K562 treated with DMSO at 1 percent for 12 hours (cell line): Measurements from ENCODE around the gene UQCRC2. TPM values are rescaled to one million over a fixed set of nuclear protein-coding genes. Genes with fewer than 3 reads are reported as not detected.

ENCODE experiments used
- total RNA-seq: library from RNA; unstranded; fragments of 300-600 nt; gene quantifications from 2 replicates; pipeline ENCODE4 v1.2.3, GENCODE V29; 2022; ENCODE audit not compliant: insufficient read depth

Gene UQCRC2
- total RNA-seq = 124 and 239 TPM in 2 replicates

GRCh38 chr16:21952793-21953540 lies at the start of gene UQCRC2:
Gene UQCRC2, plus strand, starts transcription at chr16:21953361. Its CDS starts 63 bp downstream, at chr16:21953424.

GRCh38 chr16:22007509-22008214 lies 54.5 kb downstream of the UQCRC2 start, which contains the start of gene MOSMO:
Gene MOSMO, plus strand, starts transcription at chr16:22008111. Its CDS starts 191 bp downstream, at chr16:22008302.

Other genes with a start within 250 kb of the UQCRC2 start
- gene NPIPB4, start 95.6 kb upstream of the UQCRC2 start, total RNA-seq = 2.2 and 17.3 TPM in 2 replicates
- gene PDZD9, start 47.8 kb downstream of the UQCRC2 start, total RNA-seq = not detected in 2 replicates
- gene MOSMO, start 54.8 kb downstream of the UQCRC2 start, total RNA-seq = 6.0 and 9.3 TPM in 2 replicates
- not detected in 2 replicates for gene VWA3A, start 139.2 kb downstream of the UQCRC2 start, total RNA-seq
- gene SDR42E2, start 209.1 kb downstream of the UQCRC2 start, total RNA-seq = not detected in 2 replicates